Thyroid gland (tissue), 4 donors: ENCODE results near the gene MRPS9.

ENCODE experiments used
- CTCF ChIP-seq, 6 experiments: fragments of 200-600 bp in 3 of 6; fragments of 450-650 bp in 3 of 6; sonication (generic) in 3 of 6; IDR thresholded peaks; one replicate each; pipeline ENCODE4 v1.5.1; 2016 to 2019; ENCODE audit warnings: antibody characterized with exemption in 6 of 6, mild to moderate bottlenecking in 2 of 6, inconsistent platforms in 1 of 6, moderate library complexity in 1 of 6
- POLR2A ChIP-seq, 2 donors: fragments of 450-650 bp; IDR thresholded peaks; one replicate each; pipeline ENCODE4 v1.6.1; 2017; ENCODE audit warnings: antibody characterized with exemption in 2 of 2, mild to moderate bottlenecking in 2 of 2, moderate library complexity in 1 of 2

- TF ChIP-seq CTCF (IDR thresholded peaks at IDR 0.05) (no peak), POLR2A (IDR thresholded peaks at IDR 0.05) (no peak)
Observed at GRCh38 chr2:105142239-105142638, 104.4 kb downstream of the MRPS9 start.
